Activated CD4-positive, alpha-beta T cell treated with anti-CD3 and anti-CD28 coated beads, Interleukin-10, Interleukin-2, amounts not matched to agents 100 ng/mL and 50 ng/mL, durations not matched to agents 16 hours and 8 hours (primary cell): ENCODE results near the gene CACNG5.

Experiments
- DNase-seq: peaks from one replicate; pipeline ENCODE4 v3.0.0-alpha.2; 2020

Gene CACNG5

GRCh38 chr17:66826856-66827255, 8.1 kb upstream of the CACNG5 start:
- DNase-seq, result no peak

- DNase-seq, result peak; percentile 20
Measured at GRCh38 chr17:66829386-66829864, 5.5 kb upstream of the CACNG5 start.

- DNase-seq, result no peak
Measured at GRCh38 chr17:66829883-66830282, 5.0 kb upstream of the CACNG5 start.

- no peak for DNase-seq
Measured at GRCh38 chr17:66830451-66830850, 4.5 kb upstream of the CACNG5 start.

GRCh38 chr17:66831383-66832210, 3.3 kb upstream of the CACNG5 start:
- DNase-seq, result no peak

- no peak for DNase-seq
Measured at GRCh38 chr17:66833201-66833600, 1.7 kb upstream of the CACNG5 start.

GRCh38 chr17:66834426-66834918, 445 bp upstream of the CACNG5 start:
- no peak for DNase-seq

GRCh38 chr17:66835476-66835875, 559 bp downstream of the CACNG5 start:
- DNase-seq, result no peak

- DNase-seq, result no peak
Measured at GRCh38 chr17:66836063-66837005, 1.4 kb downstream of the CACNG5 start.

GRCh38 chr17:66837226-66837625, 2.3 kb downstream of the CACNG5 start:
- DNase-seq, result no peak

GRCh38 chr17:66837885-66838665, 3.2 kb downstream of the CACNG5 start:
- DNase-seq, result no peak

GRCh38 chr17:66839616-66840015, 4.7 kb downstream of the CACNG5 start:
- DNase-seq, result no peak

GRCh38 chr17:66840061-66840460, 5.1 kb downstream of the CACNG5 start:
- no peak for DNase-seq

- DNase-seq, result no peak
Measured at GRCh38 chr17:66841328-66841727, 6.4 kb downstream of the CACNG5 start.

GRCh38 chr17:66841744-66842143, 6.8 kb downstream of the CACNG5 start:
- DNase-seq, result no peak

GRCh38 chr17:66842505-66842904, 7.6 kb downstream of the CACNG5 start:
- DNase-seq, result no peak

GRCh38 chr17:66842959-66843358, 8.0 kb downstream of the CACNG5 start:
- DNase-seq, result no peak

GRCh38 chr17:66843627-66844026, 8.7 kb downstream of the CACNG5 start:
- no peak for DNase-seq

GRCh38 chr17:66847704-66848103, 12.8 kb downstream of the CACNG5 start:
- no peak for DNase-seq

GRCh38 chr17:66848496-66848895, 13.6 kb downstream of the CACNG5 start:
- no peak for DNase-seq

- DNase-seq, result no peak
Measured at GRCh38 chr17:66849032-66849655, 14.2 kb downstream of the CACNG5 start.
